PFSK-1 (cell line): ENCODE results near the gene SLC38A10.

Experiments used
- FOXP2 ChIP-seq: optimal IDR thresholded peaks from 2 replicates; pipeline ENCODE3; 2011; ENCODE audit warnings: borderline replicate concordance, control low read depth, inconsistent platforms; ENCODE audit not compliant: insufficient read depth; ENCODE audit errors: extremely low read length, extremely low read depth
- POLR2AphosphoS5 ChIP-seq: IDR thresholded peaks from 2 replicates; pipeline ENCODE4 v1.6.1; 2012; ENCODE audit warnings: low read depth, mild to moderate bottlenecking, control low read depth, low read length, moderate library complexity
- SIN3A ChIP-seq: IDR thresholded peaks from 2 replicates; pipeline ENCODE4 v1.6.1; 2012; ENCODE audit warnings: mild to moderate bottlenecking, low read length, moderate library complexity, borderline replicate concordance; ENCODE audit not compliant: insufficient read depth
- TAF1 ChIP-seq: IDR thresholded peaks from 2 replicates; pipeline ENCODE4 v1.6.1; 2012; ENCODE audit warnings: low read length, control low read depth, borderline replicate concordance; ENCODE audit not compliant: insufficient read depth

- TF ChIP-seq TAF1 (no peak), POLR2AphosphoS5 (no peak), FOXP2 (no peak), SIN3A (no peak)
Measured at GRCh38 chr17:81301195-81302144, 6.4 kb upstream of the SLC38A10 start.
